GM12878 (cell line): Measurements from ENCODE around the gene CHST14. TPM values are rescaled to one million over a fixed set of nuclear protein-coding genes. Genes with fewer than 3 reads are reported as not detected.

ENCODE experiments used
- ATAC-seq: fragments of 200-7000 bp; cut with Tn5 transposase; 3 replicates; pipeline ENCODE4 v1.9.1; 2020; ENCODE audit warnings: mild to moderate bottlenecking, moderate library complexity
- BruUV-seq: library from RNA; stranded (reverse); fragments of 400-500 nt; replicated peaks from 2 replicates; lab custom pipeline; 2021; lab: Mats Ljungman, UMichigan
- CTCF ChIA-PET: fragments of 300-600 bp; sonication (Branson Sonifier 250); formaldehyde crosslinking; extraction: SDS; loops from one replicate; lab custom pipeline; 2021; ENCODE audit warnings: inconsistent platforms; lab: Yijun Ruan, JAX
- POLR2A ChIA-PET: fragments of 350-600 bp; formaldehyde crosslinking; extraction: SDS; loops from one replicate; lab custom pipeline; 2021; ENCODE audit warnings: inconsistent platforms; lab: Charles Lee
- RAD21 ChIA-PET: fragments of 300-600 bp; sonication (Branson Sonifier 250); formaldehyde crosslinking; loops from one replicate; lab custom pipeline; 2023; ENCODE audit warnings: antibody characterized with exemption; ENCODE audit not compliant: unreplicated experiment; lab: Charles Lee
- SMC1A ChIA-PET: fragments of 300-600 bp; sonication (Branson Sonifier 250); formaldehyde crosslinking; loops from one replicate; lab custom pipeline; 2023; ENCODE audit not compliant: unreplicated experiment, uncharacterized antibody; lab: Charles Lee
- DNase-seq: peaks from one replicate; pipeline ENCODE4 v3.0.0-alpha.2; 2011; ENCODE audit warnings: low read depth, low spot score
- FAIRE-seq: peaks from 3 replicates; lab custom pipeline; 2011; peaks lifted over from hg19 to GRCh38; lab: Jason Lieb, UNC
- H2AFZ ChIP-seq: 2 replicates; pipeline ENCODE4 v1.6.0; 2011; ENCODE audit warnings: low read depth, low read length, control low read depth; ENCODE audit not compliant: control insufficient read depth
- H3K27ac ChIP-seq: 2 replicates; pipeline ENCODE4 v1.5.1; 2011; ENCODE audit warnings: control low read depth; ENCODE audit not compliant: control insufficient read depth, insufficient read depth
- H3K27me3 ChIP-seq, 2 experiments: replicated peaks in 1 of 2; 2 replicates each; pipeline versions ENCODE4 v1.6.0 to v1.6.1; 2011; ENCODE audit warnings: low read length in 1 of 2; ENCODE audit not compliant: control insufficient read depth in 2 of 2, insufficient read depth in 2 of 2
- H3K36me3 ChIP-seq, 2 experiments: 2 replicates each; pipeline ENCODE4 v1.5.1; 2011; ENCODE audit warnings: low read length in 1 of 2; ENCODE audit not compliant: control insufficient read depth in 2 of 2, insufficient read depth in 2 of 2
- H3K4me1 ChIP-seq: 2 replicates; pipeline ENCODE4 v1.6.1; 2011; ENCODE audit warnings: mild to moderate bottlenecking, low read length, moderate library complexity, mixed read lengths; ENCODE audit not compliant: control insufficient read depth, insufficient read depth
- H3K4me2 ChIP-seq: 2 replicates; pipeline ENCODE4 v1.6.0; 2011; ENCODE audit warnings: control low read depth; ENCODE audit not compliant: control insufficient read depth, insufficient read depth
- H3K4me3 ChIP-seq: fragments of 200-600 bp; sonication (generic); 2 replicates; pipeline ENCODE4 v1.5.1; 2016
- H3K79me2 ChIP-seq: 2 replicates; pipeline ENCODE4 v1.6.0; 2011; ENCODE audit warnings: low read length; ENCODE audit not compliant: control insufficient read depth, insufficient read depth
- H3K9ac ChIP-seq: 2 replicates; pipeline ENCODE4 v1.8.0; 2011; ENCODE audit warnings: low read length, control low read depth, mixed read lengths; ENCODE audit not compliant: control insufficient read depth, insufficient read depth
- H3K9me3 ChIP-seq: replicated peaks from 3 replicates; pipeline ENCODE4 v1.5.1; 2011; ENCODE audit warnings: mild to moderate bottlenecking, low read length; ENCODE audit not compliant: control insufficient read depth, insufficient read depth
- H4K20me1 ChIP-seq: 2 replicates; pipeline ENCODE4 v1.6.0; 2011; ENCODE audit not compliant: control insufficient read depth, insufficient read depth
- ATF2 ChIP-seq: IDR thresholded peaks from 2 replicates; pipeline ENCODE4 v1.6.1; 2012; ENCODE audit warnings: low read length, inconsistent platforms
- CBFB ChIP-seq: IDR thresholded peaks from 2 replicates; pipeline ENCODE4 v1.6.1; 2016; ENCODE audit warnings: antibody characterized with exemption, low read depth
- CREB1 ChIP-seq: IDR thresholded peaks from 2 replicates; pipeline ENCODE4 v1.6.1; 2012; ENCODE audit warnings: low read depth, mild to moderate bottlenecking, inconsistent platforms
- ESRRA ChIP-seq: IDR thresholded peaks from 2 replicates; pipeline ENCODE4 v1.6.1; 2012; ENCODE audit warnings: mild to moderate bottlenecking, low read length, improper control_type of control experiment
- FOS ChIP-seq: IDR thresholded peaks from 3 replicates; pipeline ENCODE4 v1.6.1; 2011; ENCODE audit warnings: borderline replicate concordance; ENCODE audit not compliant: insufficient read length; ENCODE audit errors: extremely low read depth
- GABPA ChIP-seq: IDR thresholded peaks from 2 replicates; pipeline ENCODE4 v1.6.1; 2014; ENCODE audit warnings: antibody characterized with exemption, low read depth, mild to moderate bottlenecking, inconsistent platforms
- HDAC6 ChIP-seq: fragments of 200-600 bp; sonication (generic); IDR thresholded peaks from one replicate; pipeline ENCODE4 v1.8.0; 2017; ENCODE audit warnings: antibody characterized with exemption; ENCODE audit not compliant: unreplicated experiment
- LARP7 ChIP-seq: fragments of 450-650 bp; IDR thresholded peaks from 2 replicates; pipeline ENCODE4 v1.6.1; 2017; ENCODE audit warnings: mild to moderate bottlenecking
- PAX5 ChIP-seq: IDR thresholded peaks from 2 replicates; pipeline ENCODE4 v1.6.1; 2011; ENCODE audit warnings: low read depth, low read length, borderline replicate concordance
- PML ChIP-seq: IDR thresholded peaks from 2 replicates; pipeline ENCODE4 v1.6.1; 2012; ENCODE audit warnings: low read length, inconsistent platforms
- POLR2AphosphoS5 ChIP-seq: IDR thresholded peaks from 2 replicates; pipeline ENCODE4 v1.6.1; 2011; ENCODE audit warnings: mild to moderate bottlenecking, low read length, inconsistent platforms
- SMAD5 ChIP-seq: IDR thresholded peaks from 2 replicates; pipeline ENCODE4 v1.6.1; 2016; ENCODE audit warnings: antibody characterized with exemption, low read depth
- SMARCA5 ChIP-seq: fragments of 450-650 bp; IDR thresholded peaks from 2 replicates; pipeline ENCODE4 v1.6.1; 2017; ENCODE audit warnings: mild to moderate bottlenecking
- SUPT20H ChIP-seq: IDR thresholded peaks from 2 replicates; pipeline ENCODE4 v1.6.1; 2011; ENCODE audit warnings: low read depth, mild to moderate bottlenecking, low read length, moderate library complexity, borderline replicate concordance; ENCODE audit not compliant: control insufficient read depth
- WGBS: methylation state at CpG from one replicate; pipeline ENCODE4 v1.1.6; 2016; ENCODE audit warnings: low lambda C conversion rate; ENCODE audit not compliant: insufficient replicate concordance, insufficient coverage; ENCODE audit errors: missing lambda C conversion rate; 5-methylcytosine and 5-hydroxymethylcytosine counted together
- in situ Hi-C: fragments of 300-500 bp; cut with MboI; formaldehyde crosslinking; loops from 9 replicates; pipeline ENCODE4 v1.14.3; 2018; ENCODE audit warnings: mixed read lengths
- intact Hi-C: fragments of 100-400 bp; cut with micrococcal nuclease; formaldehyde crosslinking; loops from one replicate; pipeline ENCODE4 v1.14.2; 2022; ENCODE audit not compliant: unreplicated experiment
- polyA plus RNA-seq, 11 experiments: library from polyadenylated mRNA; depleted of rRNA in 4 of 11; unstranded in 6 of 11; stranded (reverse) in 5 of 11; fragments of >200 nt; fragmentation: Nextera tagmentation in 4 of 11; fragmentation: Illumina TruSeq in 1 of 11; extraction: Ambion mirVana in 4 of 11; extraction: Trizol in 1 of 11; gene quantifications; 1 replicate in 1 of 11; 2 replicates in 10 of 11; pipeline versions ENCODE4 v1.2.1 to v1.2.3, GENCODE V29; 2011 to 2016; ENCODE audit warnings: inconsistent platforms in 2 of 11, missing spikeins in 2 of 11, low read depth in 1 of 11
- total RNA-seq, 4 experiments: library from RNA; depleted of rRNA in 3 of 4; stranded (reverse); fragments of >200 nt in 3 of 4; fragmentation: Illumina TruSeq in 1 of 4; extraction: Trizol in 1 of 4; gene quantifications; 2 replicates each; pipeline versions ENCODE4 v1.2.1 to v1.2.3, GENCODE V29; 2013 to 2021
- TF ChIP-seq, protein P1 (sequence below): fragments of 450-650 bp; IDR thresholded peaks from 2 replicates; pipeline ENCODE4 v1.6.1; 2016; ENCODE audit warnings: mild to moderate bottlenecking
- TF ChIP-seq, protein P2 (sequence below): IDR thresholded peaks from 2 replicates; pipeline ENCODE4 v1.6.1; 2011; ENCODE audit warnings: borderline replicate concordance, low read depth, mild to moderate bottlenecking, moderate library complexity, mixed read lengths, low read length; ENCODE audit not compliant: insufficient read depth; ENCODE audit errors: extremely low read length
- TF ChIP-seq, protein P3 (sequence below): fragments of 450-650 bp; formaldehyde crosslinking; IDR thresholded peaks from 2 replicates; pipeline ENCODE4 v1.4.0; 2022; ENCODE audit warnings: mild to moderate bottlenecking, moderate library complexity

Gene CHST14
- total and polyA plus RNA-seq, 10 of the 15 experiments (the other 5 are each of a cell fraction or from before 2014, with no cell fraction given) = 1.3 to 12.8 (median 6.2) TPM

DNA sequence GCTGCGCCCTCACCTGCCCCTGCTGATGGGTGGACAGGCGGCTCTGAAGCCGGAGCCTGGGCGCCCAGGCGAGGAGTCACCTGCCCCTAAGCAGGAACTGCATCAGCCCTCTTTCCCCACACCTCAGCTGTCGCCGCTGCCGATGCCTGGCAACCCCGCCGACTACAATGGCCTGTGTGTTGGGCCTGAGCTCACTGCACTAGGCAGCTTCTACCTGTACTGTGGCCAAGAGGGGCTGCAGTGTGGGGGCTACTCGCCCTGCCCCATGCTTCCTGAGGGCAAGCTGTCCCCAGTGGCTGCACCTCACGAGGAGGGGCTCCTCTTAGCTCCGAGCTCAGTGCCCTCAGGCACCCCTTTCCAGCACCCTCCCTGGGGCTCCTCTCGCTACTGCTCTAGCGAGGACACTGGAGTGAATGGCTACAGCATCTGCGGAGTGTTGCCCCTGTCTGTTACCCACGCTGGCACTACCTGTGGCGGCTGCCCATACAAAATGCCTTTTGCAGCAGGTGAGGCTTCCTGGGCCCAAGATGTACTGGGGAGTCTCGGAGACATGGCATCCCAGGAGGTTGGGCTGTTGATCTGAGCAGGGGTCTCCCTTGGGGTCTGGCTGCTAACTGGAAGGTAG lies 11.3 kb upstream of the CHST14 start:
- POLR2A ChIA-PET = interaction anchor here (1.2 kb wide), 1 partner anchor 9 kb away, joined by 3 read pairs; no protein-coding TSS in a partner anchor
- peaks cover 17% of the 10 kb centered on the region for H3K4me1 ChIP-seq
- no peak overlapping the region for H3K9ac ChIP-seq
- in situ Hi-C loops = no loop called here
- CTCF ChIA-PET = no interaction called here
- ATAC-seq = no peak
- SMC1A ChIA-PET = no interaction called here
- RAD21 ChIA-PET = no interaction called here
- BruUV-seq = no TSS peak
- no peak for DNase-seq
- H3K4me3 ChIP-seq = no peak overlapping the region
- no peak overlapping the region for H3K4me2 ChIP-seq
- H3K9me3 ChIP-seq = no peaks in the 10 kb centered on the region
- no peak overlapping the region for H3K27ac ChIP-seq
- intact Hi-C loops = no loop called here
- 97% methylated on average over 19 of the region's 19 CpGs for whole genome bisulfite sequencing
- H4K20me1 ChIP-seq = no peaks in the 10 kb centered on the region; the same call in 1 of the 2 replicates
- no peaks in the 10 kb centered on the region for H3K27me3 ChIP-seq
- FAIRE-seq = no peak
- no peak overlapping the region for H2AFZ ChIP-seq
- H3K36me3 ChIP-seq = peaks cover 11 to 26% of the 10 kb centered on the region in 2 experiments; a peak in 3 of 4 replicates
- peaks cover 15% of the 10 kb centered on the region for H3K79me2 ChIP-seq
- TF ChIP-seq SMARCA5 (no peak), CREB1 (no peak), PML (no peak), SUPT20H (no peak), ATF2 (no peak), FOS (no peak), CBFB (no peak), ESRRA (no peak), PAX5 (no peak), POLR2AphosphoS5 (no peak), SMAD5 (no peak), LARP7 (no peak), GABPA (no peak), HDAC6 (no peak)
- TF ChIP-seq, protein P1, sequence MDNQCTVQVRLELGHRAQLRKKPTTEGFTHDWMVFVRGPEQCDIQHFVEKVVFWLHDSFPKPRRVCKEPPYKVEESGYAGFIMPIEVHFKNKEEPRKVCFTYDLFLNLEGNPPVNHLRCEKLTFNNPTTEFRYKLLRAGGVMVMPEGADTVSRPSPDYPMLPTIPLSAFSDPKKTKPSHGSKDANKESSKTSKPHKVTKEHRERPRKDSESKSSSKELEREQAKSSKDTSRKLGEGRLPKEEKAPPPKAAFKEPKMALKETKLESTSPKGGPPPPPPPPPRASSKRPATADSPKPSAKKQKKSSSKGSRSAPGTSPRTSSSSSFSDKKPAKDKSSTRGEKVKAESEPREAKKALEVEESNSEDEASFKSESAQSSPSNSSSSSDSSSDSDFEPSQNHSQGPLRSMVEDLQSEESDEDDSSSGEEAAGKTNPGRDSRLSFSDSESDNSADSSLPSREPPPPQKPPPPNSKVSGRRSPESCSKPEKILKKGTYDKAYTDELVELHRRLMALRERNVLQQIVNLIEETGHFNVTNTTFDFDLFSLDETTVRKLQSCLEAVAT = no peak
- TF ChIP-seq, protein P2, sequence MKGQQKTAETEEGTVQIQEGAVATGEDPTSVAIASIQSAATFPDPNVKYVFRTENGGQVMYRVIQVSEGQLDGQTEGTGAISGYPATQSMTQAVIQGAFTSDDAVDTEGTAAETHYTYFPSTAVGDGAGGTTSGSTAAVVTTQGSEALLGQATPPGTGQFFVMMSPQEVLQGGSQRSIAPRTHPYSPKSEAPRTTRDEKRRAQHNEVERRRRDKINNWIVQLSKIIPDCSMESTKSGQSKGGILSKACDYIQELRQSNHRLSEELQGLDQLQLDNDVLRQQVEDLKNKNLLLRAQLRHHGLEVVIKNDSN = no peak
- TF ChIP-seq, protein P3, sequence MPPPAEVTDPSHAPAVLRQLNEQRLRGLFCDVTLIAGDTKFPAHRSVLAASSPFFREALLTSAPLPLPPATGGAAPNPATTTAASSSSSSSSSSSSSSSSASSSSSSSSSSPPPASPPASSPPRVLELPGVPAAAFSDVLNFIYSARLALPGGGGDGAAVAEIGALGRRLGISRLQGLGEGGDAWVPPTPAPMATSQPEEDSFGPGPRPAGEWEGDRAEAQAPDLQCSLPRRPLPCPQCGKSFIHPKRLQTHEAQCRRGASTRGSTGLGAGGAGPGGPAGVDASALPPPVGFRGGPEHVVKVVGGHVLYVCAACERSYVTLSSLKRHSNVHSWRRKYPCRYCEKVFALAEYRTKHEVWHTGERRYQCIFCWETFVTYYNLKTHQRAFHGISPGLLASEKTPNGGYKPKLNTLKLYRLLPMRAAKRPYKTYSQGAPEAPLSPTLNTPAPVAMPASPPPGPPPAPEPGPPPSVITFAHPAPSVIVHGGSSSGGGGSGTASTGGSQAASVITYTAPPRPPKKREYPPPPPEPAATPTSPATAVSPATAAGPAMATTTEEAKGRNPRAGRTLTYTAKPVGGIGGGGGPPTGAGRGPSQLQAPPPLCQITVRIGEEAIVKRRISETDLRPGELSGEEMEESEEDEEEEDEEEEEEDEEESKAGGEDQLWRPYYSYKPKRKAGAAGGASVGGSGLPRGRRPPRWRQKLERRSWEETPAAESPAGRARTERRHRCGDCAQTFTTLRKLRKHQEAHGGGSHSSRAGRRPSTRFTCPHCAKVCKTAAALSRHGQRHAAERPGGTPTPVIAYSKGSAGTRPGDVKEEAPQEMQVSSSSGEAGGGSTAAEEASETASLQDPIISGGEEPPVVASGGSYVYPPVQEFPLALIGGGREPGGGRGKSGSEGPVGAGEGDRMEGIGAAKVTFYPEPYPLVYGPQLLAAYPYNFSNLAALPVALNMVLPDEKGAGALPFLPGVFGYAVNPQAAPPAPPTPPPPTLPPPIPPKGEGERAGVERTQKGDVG = no peak
